Activated B cell treated with CpG ODN at 0.5 μM for 24 hours (primary cell): Measurements from ENCODE around the gene VARS1. TPM values are rescaled to one million over a fixed set of nuclear protein-coding genes. Genes with fewer than 3 reads are reported as not detected.

ENCODE experiments used
- ATAC-seq: fragments of 200-7000 bp; cut with Tn5 transposase; one replicate; pipeline ENCODE4 v1.10.0; 2021; ENCODE audit warnings: low read depth, mild to moderate bottlenecking, moderate library complexity
- CTCF ChIA-PET: fragments of 350-600 bp; sonication (Branson Sonifier 250); formaldehyde crosslinking; loops from one replicate; lab custom pipeline; 2021; ENCODE audit warnings: antibody characterized with exemption; lab: Charles Lee
- POLR2A ChIA-PET: fragments of 350-600 bp; sonication (Branson Sonifier 250); formaldehyde crosslinking; loops from one replicate; lab custom pipeline; 2021; ENCODE audit warnings: antibody characterized with exemption; lab: Charles Lee
- DNase-seq: peaks from one replicate; pipeline ENCODE4 v3.0.0; 2022
- H3K27ac Mint-ChIP-seq: one replicate; pipeline ENCODE4 v1.8.0; 2020; ENCODE audit warnings: mixed read lengths
- H3K27me3 Mint-ChIP-seq: one replicate; pipeline ENCODE4 v1.8.0; 2021; ENCODE audit warnings: mixed read lengths
- H3K36me3 Mint-ChIP-seq: one replicate; pipeline ENCODE4 v1.8.0; 2021; ENCODE audit warnings: low read depth, mixed read lengths
- H3K4me1 Mint-ChIP-seq: one replicate; pipeline ENCODE4 v1.8.0; 2021; ENCODE audit warnings: mixed read lengths
- H3K4me3 Mint-ChIP-seq: one replicate; pipeline ENCODE4 v1.8.0; 2020; ENCODE audit warnings: mild to moderate bottlenecking, mixed read lengths
- H3K9me3 Mint-ChIP-seq: one replicate; pipeline ENCODE4 v1.8.0; 2020; ENCODE audit warnings: mixed read lengths
- intact Hi-C: fragments of 100-400 bp; cut with micrococcal nuclease; formaldehyde crosslinking; loops from one replicate; pipeline ENCODE4 v1.15.1; 2024
- total RNA-seq: library from RNA; stranded (reverse); gene quantifications from 2 replicates; pipeline ENCODE4 v1.2.3, GENCODE V29; 2022
- TF ChIP-seq, protein P1 (sequence below): fragments of 200-600 bp; IDR thresholded peaks from one replicate; pipeline ENCODE4 v1.8.0; 2022; ENCODE audit warnings: antibody characterized with exemption, mild to moderate bottlenecking

The VARS1 gene
- total RNA-seq, 1 donor from 2014 or later, result 140 TPM

DNA sequence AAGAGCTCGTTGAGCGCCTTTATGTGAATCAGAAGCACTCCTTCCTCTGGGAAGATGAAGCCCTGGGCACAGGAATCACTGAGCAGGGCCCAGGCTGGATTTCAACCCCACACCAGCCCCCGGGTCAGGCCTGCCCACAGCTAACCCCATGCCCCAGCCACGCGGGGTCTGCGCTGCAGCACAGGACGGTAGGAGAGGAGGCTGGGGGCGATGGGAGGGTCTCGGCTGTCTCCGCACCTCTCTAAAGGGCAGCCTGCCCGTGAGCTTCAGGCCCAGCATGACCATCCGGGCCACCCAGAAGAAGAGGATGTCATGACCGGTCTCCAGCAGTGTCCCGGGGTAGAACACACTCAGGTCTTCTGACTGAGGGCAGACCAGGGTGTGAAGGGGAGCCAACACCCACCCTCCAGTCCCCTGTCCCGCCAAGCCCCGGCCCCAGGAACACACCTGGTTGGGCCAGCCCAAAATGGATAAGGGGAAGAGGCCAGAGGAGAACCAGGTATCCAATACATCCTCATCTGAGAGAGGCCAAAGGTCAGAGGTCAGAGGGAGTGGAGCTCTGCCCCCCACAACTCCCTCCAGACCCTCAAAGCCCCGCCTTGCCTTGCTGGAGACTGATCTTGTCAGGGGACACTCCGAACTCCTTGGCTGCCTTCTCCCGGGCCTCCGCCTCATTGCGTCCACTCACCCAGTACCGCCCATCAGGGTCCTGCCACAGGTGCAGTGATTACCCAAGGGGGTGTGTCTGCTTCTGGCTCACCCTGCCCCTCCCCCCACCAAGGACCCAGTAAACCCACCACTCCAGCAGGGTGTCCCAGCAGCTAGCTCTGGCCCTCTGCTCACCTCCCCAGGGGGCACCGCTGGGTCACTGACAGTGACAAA, 14.1 kb downstream of the VARS1 start:
- TF ChIP-seq, protein P1, sequence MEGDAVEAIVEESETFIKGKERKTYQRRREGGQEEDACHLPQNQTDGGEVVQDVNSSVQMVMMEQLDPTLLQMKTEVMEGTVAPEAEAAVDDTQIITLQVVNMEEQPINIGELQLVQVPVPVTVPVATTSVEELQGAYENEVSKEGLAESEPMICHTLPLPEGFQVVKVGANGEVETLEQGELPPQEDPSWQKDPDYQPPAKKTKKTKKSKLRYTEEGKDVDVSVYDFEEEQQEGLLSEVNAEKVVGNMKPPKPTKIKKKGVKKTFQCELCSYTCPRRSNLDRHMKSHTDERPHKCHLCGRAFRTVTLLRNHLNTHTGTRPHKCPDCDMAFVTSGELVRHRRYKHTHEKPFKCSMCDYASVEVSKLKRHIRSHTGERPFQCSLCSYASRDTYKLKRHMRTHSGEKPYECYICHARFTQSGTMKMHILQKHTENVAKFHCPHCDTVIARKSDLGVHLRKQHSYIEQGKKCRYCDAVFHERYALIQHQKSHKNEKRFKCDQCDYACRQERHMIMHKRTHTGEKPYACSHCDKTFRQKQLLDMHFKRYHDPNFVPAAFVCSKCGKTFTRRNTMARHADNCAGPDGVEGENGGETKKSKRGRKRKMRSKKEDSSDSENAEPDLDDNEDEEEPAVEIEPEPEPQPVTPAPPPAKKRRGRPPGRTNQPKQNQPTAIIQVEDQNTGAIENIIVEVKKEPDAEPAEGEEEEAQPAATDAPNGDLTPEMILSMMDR, result no peak
- H3K4me1 Mint-ChIP-seq, result peaks cover 13% of the 10 kb centered on the region
- no peaks in the 10 kb centered on the region for H3K27me3 Mint-ChIP-seq
- H3K9me3 Mint-ChIP-seq, result no peaks in the 10 kb centered on the region
- peaks cover 70% of the 10 kb centered on the region for H3K36me3 Mint-ChIP-seq
- H3K4me3 Mint-ChIP-seq, result no peak overlapping the region
- intact Hi-C loops, result no loop called here
- POLR2A ChIA-PET, result no interaction called here
- ATAC-seq (no peak), DNase-seq (no peak)
- no peak overlapping the region for H3K27ac Mint-ChIP-seq
- CTCF ChIA-PET, result no interaction called here

DNA sequence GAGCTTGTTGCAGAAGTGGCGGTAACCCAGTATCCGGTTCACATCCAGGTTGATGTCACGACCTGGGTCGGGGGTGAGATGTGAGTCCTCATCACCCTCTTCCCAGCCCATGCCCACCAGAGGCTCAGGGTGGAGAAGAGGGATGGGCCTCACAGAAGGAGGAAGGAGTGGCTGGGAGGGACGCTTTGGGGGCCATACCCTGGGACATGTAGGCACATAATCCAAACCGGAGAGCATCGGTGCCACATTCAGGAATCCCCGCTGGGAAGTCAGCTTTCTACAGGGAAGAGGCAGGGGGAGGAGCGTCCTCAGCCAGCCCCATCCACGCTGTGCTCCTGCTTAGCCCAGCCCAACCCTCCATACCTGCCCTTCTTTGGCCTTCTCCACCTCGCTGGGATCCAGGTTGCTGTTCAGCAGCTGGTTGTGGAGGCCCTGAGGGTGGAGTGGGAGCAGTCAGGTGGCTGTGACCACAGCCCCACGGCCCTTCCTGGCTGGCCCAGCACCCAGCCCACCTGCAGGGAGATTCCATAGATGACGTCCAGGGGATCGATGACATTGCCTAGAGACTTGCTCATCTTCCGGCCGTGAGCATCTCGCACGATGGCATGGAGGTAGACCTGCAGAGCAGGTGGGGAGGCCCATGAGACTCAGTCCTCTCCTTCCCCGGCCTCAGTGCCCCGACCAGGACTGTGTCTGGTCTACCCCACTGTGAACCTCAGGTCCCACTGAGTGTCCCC, 14.9 kb downstream of the VARS1 start:
- Mint-ChIP-seq H3K27ac (no peak overlapping the region), H3K36me3 (peaks cover 66% of the 10 kb centered on the region), H3K27me3 (no peaks in the 10 kb centered on the region), H3K4me3 (no peak overlapping the region), H3K9me3 (no peaks in the 10 kb centered on the region), H3K4me1 (peaks cover 18% of the 10 kb centered on the region)
- intact Hi-C loops, result no loop called here
- DNase-seq (no peak), ATAC-seq (no peak)
- CTCF ChIA-PET, result interaction anchor here (1.3 kb wide), 1 partner anchor 11 kb away, joined by 3 read pairs; no protein-coding TSS in a partner anchor
- TF ChIP-seq, protein P1, result no peak
- POLR2A ChIA-PET, result interaction anchor here (0.7 kb wide), 1 partner anchor 43 kb away, joined by 3 read pairs; no protein-coding TSS in a partner anchor

DNA sequence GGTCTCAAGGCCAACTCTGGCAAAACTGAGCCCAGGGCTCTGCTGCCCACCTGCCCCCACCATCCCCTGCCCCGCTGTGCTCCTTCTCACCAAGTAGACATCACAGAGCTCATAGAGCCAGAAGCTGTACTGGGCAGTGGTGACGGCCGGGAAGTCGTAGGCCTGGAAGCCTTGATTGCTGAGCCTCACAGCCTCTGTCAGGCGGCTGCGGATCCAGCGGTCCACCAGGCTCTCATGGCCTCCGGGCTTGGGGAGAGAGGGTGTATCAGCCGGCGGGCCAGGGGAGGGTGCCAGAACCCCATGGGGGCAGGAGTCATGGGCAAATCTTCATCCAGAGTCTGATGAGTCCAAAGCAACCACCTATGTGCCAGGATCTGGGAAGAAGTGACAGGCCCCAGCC, 15.6 kb downstream of the VARS1 start:
- intact Hi-C loops, result no loop called here
- H3K4me3 Mint-ChIP-seq, result no peak overlapping the region
- H3K27me3 Mint-ChIP-seq, result no peaks in the 10 kb centered on the region
- TF ChIP-seq, protein P1, result no peak
- DNase-seq (no peak), ATAC-seq (no peak)
- peaks cover 59% of the 10 kb centered on the region for H3K36me3 Mint-ChIP-seq
- ChIA-PET POLR2A (interaction anchor here (0.7 kb wide), 1 partner anchor 42 kb away, joined by 3 read pairs; no protein-coding TSS in a partner anchor), CTCF (interaction anchor here (1.3 kb wide), 1 partner anchor 10 kb away, joined by 3 read pairs; no protein-coding TSS in a partner anchor)
- no peak overlapping the region for H3K27ac Mint-ChIP-seq
- H3K4me1 Mint-ChIP-seq, result peaks cover 24% of the 10 kb centered on the region
- no peaks in the 10 kb centered on the region for H3K9me3 Mint-ChIP-seq

DNA sequence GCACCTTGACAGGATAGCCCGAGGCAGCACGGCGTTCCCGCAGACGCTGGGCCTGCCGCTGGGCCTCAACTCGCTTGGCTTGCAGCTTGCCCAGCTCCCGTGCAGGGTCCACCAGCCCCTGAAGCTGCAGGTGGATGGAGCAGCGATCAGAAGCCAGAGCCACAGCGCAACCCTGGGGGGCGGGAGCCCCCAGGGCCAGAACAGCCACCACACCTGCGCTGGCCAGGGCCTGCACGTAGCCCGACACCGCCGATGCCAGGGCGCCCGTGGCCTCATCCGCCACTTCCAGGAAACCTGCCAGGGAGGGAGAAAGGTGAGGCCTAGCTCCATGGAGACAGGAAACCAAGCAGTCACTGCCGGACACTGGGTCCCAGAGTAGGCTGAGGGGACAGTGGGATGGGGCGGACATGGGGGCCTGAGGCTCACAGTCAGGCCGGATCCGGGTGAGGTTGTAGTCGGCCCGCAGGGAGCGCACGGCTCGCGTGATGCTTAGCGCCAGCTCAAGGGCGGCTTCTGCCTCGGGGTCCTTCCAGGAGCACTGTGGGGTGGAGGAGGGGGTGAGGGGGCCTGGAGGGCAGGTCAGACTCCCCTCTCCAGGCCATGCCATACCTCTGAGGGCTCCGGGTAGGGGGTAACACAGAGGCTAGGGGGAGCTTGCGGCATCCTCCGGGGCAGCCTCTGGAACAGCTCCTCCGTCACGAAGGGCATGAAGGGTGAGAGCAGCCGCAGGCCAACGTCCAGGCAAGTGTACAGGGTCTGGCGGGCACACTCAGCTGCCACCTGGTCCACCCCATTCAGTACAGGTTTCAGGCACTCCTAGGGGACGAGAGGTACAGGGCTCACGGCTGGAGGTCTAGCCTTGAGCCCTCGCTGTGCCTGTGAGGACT, 16.3 kb downstream of the VARS1 start:
- ATAC-seq (no peak), DNase-seq (no peak)
- no peak overlapping the region for H3K27ac Mint-ChIP-seq
- POLR2A ChIA-PET, result interaction anchor here (0.6 kb wide), 2 partner anchors 42 to 128 kb away, joined by 3 to 6 read pairs; no protein-coding TSS in a partner anchor
- H3K9me3 Mint-ChIP-seq, result no peaks in the 10 kb centered on the region
- intact Hi-C loops, result no loop called here
- CTCF ChIA-PET, result interaction anchor here (1.3 to 1.8 kb wide), 2 partner anchors 9 to 12 kb away, joined by 3 to 5 read pairs; no protein-coding TSS in a partner anchor
- H3K4me1 Mint-ChIP-seq, result peaks cover 24% of the 10 kb centered on the region
- peaks cover 52% of the 10 kb centered on the region for H3K36me3 Mint-ChIP-seq
- TF ChIP-seq, protein P1, result no peak
- H3K4me3 Mint-ChIP-seq, result no peak overlapping the region
- no peaks in the 10 kb centered on the region for H3K27me3 Mint-ChIP-seq
